Endothelial cell of umbilical vein (primary cell): ENCODE data around the gene CEP164. TPM values are rescaled to one million over a fixed set of nuclear protein-coding genes. Genes with fewer than 3 reads are reported as not detected.
A peak's percentile ranks its signal among the peaks of the same experiment; 100 is the strongest.

Experiments
- BruUV-seq: library from RNA; stranded (reverse); fragments of 400-500 nt; replicated peaks from 2 replicates; lab custom pipeline; 2021; lab: Mats Ljungman, UMichigan
- CTCF ChIA-PET: fragments of 300-600, 350-600 bp; sonication (Branson Sonifier 250); formaldehyde crosslinking; loops from one replicate; lab custom pipeline; 2021; ENCODE audit warnings: antibody characterized with exemption, inconsistent platforms; lab: Charles Lee
- POLR2A ChIA-PET: fragments of 300-600, 350-600 bp; sonication (Branson Sonifier 250); formaldehyde crosslinking; loops from one replicate; lab custom pipeline; 2021; ENCODE audit warnings: antibody characterized with exemption, inconsistent platforms; lab: Charles Lee
- DNase-seq: peaks from one replicate; pipeline ENCODE4 v3.0.0-alpha.2; 2011; ENCODE audit warnings: low read depth, low spot score
- FAIRE-seq: peaks from 2 replicates; lab custom pipeline; 2011; peaks lifted over from hg19 to GRCh38; lab: Jason Lieb, UNC
- H2AFZ ChIP-seq: 2 replicates; pipeline ENCODE4 v1.6.0; 2012; ENCODE audit warnings: low read depth, low read length, control low read depth, inconsistent platforms
- H3K27ac ChIP-seq: 2 replicates; pipeline ENCODE4 v1.5.1; 2011; ENCODE audit warnings: low read depth, mild to moderate bottlenecking, control low read depth, low read length, moderate library complexity; ENCODE audit not compliant: insufficient read depth
- H3K27me3 ChIP-seq, 2 experiments: 2 replicates each; pipeline versions ENCODE4 v1.6.0 to v1.6.1; 2011; ENCODE audit warnings: low read length in 2 of 2, mixed read lengths in 1 of 2; ENCODE audit not compliant: control insufficient read depth in 2 of 2, insufficient read depth in 2 of 2
- H3K36me3 ChIP-seq, 2 experiments: 2 replicates in 1 of 2; 3 replicates in 1 of 2; pipeline ENCODE4 v1.5.1; 2011; ENCODE audit warnings: low read length in 2 of 2, mild to moderate bottlenecking in 1 of 2, moderate library complexity in 1 of 2; ENCODE audit not compliant: control insufficient read depth in 2 of 2, insufficient read depth in 2 of 2; ENCODE audit errors: extremely low read depth in 1 of 2
- H3K4me1 ChIP-seq: 3 replicates; pipeline ENCODE4 v1.5.1; 2011; ENCODE audit warnings: mild to moderate bottlenecking, low read length; ENCODE audit not compliant: control insufficient read depth, insufficient read depth; ENCODE audit errors: extremely low read depth
- H3K4me2 ChIP-seq: 2 replicates; pipeline ENCODE4 v1.6.1; 2011; ENCODE audit warnings: low read length, control low read depth, mixed read lengths; ENCODE audit not compliant: insufficient read depth
- H3K4me3 ChIP-seq, 3 experiments: fragments of 200-600 bp in 1 of 3; sonication (generic), shearing (Covaris generic) in 1 of 3; replicated peaks in 1 of 3; 2 replicates each; pipeline ENCODE4 v1.5.1; 2011 to 2016; ENCODE audit warnings: control low read depth in 3 of 3, low read length in 3 of 3, mild to moderate bottlenecking in 2 of 3, inconsistent platforms in 1 of 3, low read depth in 1 of 3, moderate library complexity in 1 of 3; ENCODE audit not compliant: insufficient read depth in 1 of 3
- H3K79me2 ChIP-seq: 2 replicates; pipeline ENCODE4 v1.6.0; 2012; ENCODE audit warnings: low read length, inconsistent platforms; ENCODE audit not compliant: control insufficient read depth, insufficient read depth
- H3K9ac ChIP-seq: replicated peaks from 2 replicates; pipeline ENCODE3; 2011; ENCODE audit warnings: low read length, control low read depth; ENCODE audit not compliant: insufficient read depth; ENCODE audit errors: extremely low read depth
- H3K9me1 ChIP-seq: replicated peaks from 3 replicates; pipeline ENCODE4 v1.6.0; 2011; ENCODE audit warnings: mild to moderate bottlenecking, low read length; ENCODE audit not compliant: control insufficient read depth, insufficient read depth; ENCODE audit errors: extremely low read depth
- H3K9me3 ChIP-seq: replicated peaks from 2 replicates; pipeline ENCODE4 v1.5.1; 2012; ENCODE audit warnings: low read length, inconsistent platforms; ENCODE audit not compliant: control insufficient read depth, insufficient read depth
- H4K20me1 ChIP-seq: replicated peaks from 2 replicates; pipeline ENCODE3; 2011; ENCODE audit warnings: mild to moderate bottlenecking, low read length; ENCODE audit not compliant: control insufficient read depth, insufficient read depth; ENCODE audit errors: extremely low read depth
- CTCF ChIP-seq, 2 donors: IDR thresholded peaks; 1 replicate in 1 of 2; 2 replicates in 1 of 2; pipeline ENCODE4 v1.5.1; 2011; ENCODE audit warnings: low read length in 2 of 2, mild to moderate bottlenecking in 2 of 2, moderate library complexity in 2 of 2, control low read depth in 1 of 2, inconsistent platforms in 1 of 2, low read depth in 1 of 2; ENCODE audit not compliant: insufficient read depth in 1 of 2; ENCODE audit errors: extremely low read depth in 1 of 2
- EZH2 ChIP-seq: IDR thresholded peaks from 2 replicates; pipeline ENCODE4 v1.6.1; 2012; ENCODE audit warnings: borderline replicate concordance, low read depth, mild to moderate bottlenecking, moderate library complexity, low read length, inconsistent platforms; ENCODE audit not compliant: severe bottlenecking
- FOS ChIP-seq: IDR thresholded peaks from 2 replicates; pipeline ENCODE4 v1.6.1; 2011; ENCODE audit warnings: mild to moderate bottlenecking, low read length, moderate library complexity, borderline replicate concordance; ENCODE audit not compliant: insufficient read depth
- GATA2 ChIP-seq: IDR thresholded peaks from 2 replicates; pipeline ENCODE4 v1.7.0; 2011; ENCODE audit warnings: low read depth, mild to moderate bottlenecking, moderate library complexity, mixed read lengths, low read length; ENCODE audit not compliant: insufficient read length, insufficient read depth
- JUN ChIP-seq: IDR thresholded peaks from 2 replicates; pipeline ENCODE4 v1.6.1; 2011; ENCODE audit warnings: borderline replicate concordance, low read depth; ENCODE audit not compliant: insufficient read length, insufficient read depth
- MAX ChIP-seq: IDR thresholded peaks from 2 replicates; pipeline ENCODE4 v1.6.1; 2011; ENCODE audit not compliant: insufficient read depth, insufficient read length
- MYC ChIP-seq: IDR thresholded peaks from one replicate; pipeline ENCODE4 v1.6.1; 2011; ENCODE audit warnings: mild to moderate bottlenecking, low read depth, low read length
- POLR2A ChIP-seq: IDR thresholded peaks from 2 replicates; pipeline ENCODE4 v1.6.1; 2012; ENCODE audit warnings: low read depth, mild to moderate bottlenecking, control low read depth, low read length
- POLR2AphosphoS5 ChIP-seq: IDR thresholded peaks from 2 replicates; pipeline ENCODE4 v1.6.1; 2012; ENCODE audit warnings: low read depth, mild to moderate bottlenecking, control low read depth, low read length, moderate library complexity; ENCODE audit not compliant: insufficient read depth
- dilution Hi-C: fragments of 300-500 bp; cut with MboI; formaldehyde crosslinking; loops from one replicate; pipeline ENCODE4 v1.15.0; 2019; ENCODE audit warnings: low sequenced_read_pairs; ENCODE audit not compliant: extremely low pct_ligation_motif_present
- intact Hi-C: fragments of 100-400 bp; cut with micrococcal nuclease; formaldehyde crosslinking; loops from one replicate; pipeline ENCODE4 v1.10.0; 2022
- polyA plus RNA-seq, 4 experiments: library from polyadenylated mRNA; depleted of rRNA in 3 of 4; stranded (reverse) in 3 of 4; unstranded in 1 of 4; fragments of >200 nt; gene quantifications; 2 replicates each; pipeline versions ENCODE4 v1.2.1 to v1.2.3, GENCODE V29; 2011 to 2012; ENCODE audit warnings: missing spikeins in 1 of 4
- total RNA-seq: library from RNA; stranded (reverse); gene quantifications from 2 replicates; pipeline ENCODE4 v1.2.3, GENCODE V29; 2021

Gene CEP164
- total and polyA plus RNA-seq, 2 donors (not counting 3 experiments of a cell fraction or from before 2014, with no cell fraction given) = 22.7 to 48.4 TPM

GRCh38 chr11:117287668-117288067 is 40.0 kb upstream of the CEP164 start:
- Histone ChIP-seq H3K9ac (no peak overlapping the region), H3K36me3 (peaks cover 7 to 16% of the 10 kb centered on the region in 2 experiments), H4K20me1 (no peaks in the 10 kb centered on the region), H3K4me3 (no peak overlapping the region), H3K4me2 (no peak overlapping the region), H3K4me1 (no peaks in the 10 kb centered on the region), H3K27ac (no peak overlapping the region), H3K9me1 (no peaks in the 10 kb centered on the region), H3K9me3 (no peaks in the 10 kb centered on the region), H2AFZ (no peak overlapping the region), H3K27me3 (no peaks in the 10 kb centered on the region), H3K79me2 (no peaks in the 10 kb centered on the region)
- peak; percentile 37 for DNase-seq
- ChIA-PET CTCF (interaction anchor here (1.3 kb wide), 2 partner anchors 20 to 28 kb away, joined by 3 to 4 read pairs; partner anchors contain the start of gene BACE1), POLR2A (no interaction called here)
- no TSS peak for BruUV-seq
- TF ChIP-seq CTCF (IDR thresholded peaks at IDR 0.05; ENCODE audit: extremely low read depth in 1 of 2, insufficient read depth in 1 of 2, low read depth in 1 of 2, low read length in 2 of 2) (no peak), POLR2AphosphoS5 (no peak), MAX (no peak), JUN (no peak), EZH2 (no peak), FOS (no peak), GATA2 (no peak), POLR2A (no peak), MYC (no peak)
- no peak for FAIRE-seq
- dilution Hi-C loops = no loop called here
- intact Hi-C loops = no loop called here
